Activated T-cell treated with anti-CD3 and anti-CD28 coated beads, Interleukin-2, amount 50 U/mL, for 1 hour (primary cell): ENCODE measurements around the gene MRPS14.

Source experiments
- DNase-seq: peaks from one replicate; pipeline ENCODE4 v3.0.0-alpha.2; 2020

MRPS14 gene

GRCh38 chr1:174982971-174983689 is 40.1 kb downstream of the MRPS14 start:
- DNase-seq: no peak

GRCh38 chr1:174976436-174977108 is 46.7 kb downstream of the MRPS14 start:
- DNase-seq: no peak

- DNase-seq: no peak
Measured at GRCh38 chr1:174975764-174976163, 47.5 kb downstream of the MRPS14 start.

- no peak for DNase-seq
Measured at GRCh38 chr1:174974711-174975119, 48.5 kb downstream of the MRPS14 start.

- DNase-seq: no peak
Measured at GRCh38 chr1:174971902-174972301, 51.3 kb downstream of the MRPS14 start.

- DNase-seq: no peak
Measured at GRCh38 chr1:174971466-174971865, 51.8 kb downstream of the MRPS14 start.

- DNase-seq: no peak
Measured at GRCh38 chr1:174969977-174970376, 53.2 kb downstream of the MRPS14 start.

GRCh38 chr1:174968750-174969244 is 54.4 kb downstream of the MRPS14 start:
- peak; percentile 32 for DNase-seq

- no peak for DNase-seq
Measured at GRCh38 chr1:174967845-174968705, 55.1 kb downstream of the MRPS14 start.

GRCh38 chr1:174966008-174966572 is 57.1 kb downstream of the MRPS14 start:
- no peak for DNase-seq

GRCh38 chr1:174965362-174966007 is 57.7 kb downstream of the MRPS14 start:
- peak; percentile 40 for DNase-seq

- DNase-seq: no peak
Measured at GRCh38 chr1:174964972-174965361, 58.3 kb downstream of the MRPS14 start.

- DNase-seq: no peak
Measured at GRCh38 chr1:174964261-174964971, 58.8 kb downstream of the MRPS14 start.

- DNase-seq: no peak
Measured at GRCh38 chr1:174963529-174964125, 59.6 kb downstream of the MRPS14 start.
